ENCODE results near the gene WIPF3.

The WIPF3 gene

DNA sequence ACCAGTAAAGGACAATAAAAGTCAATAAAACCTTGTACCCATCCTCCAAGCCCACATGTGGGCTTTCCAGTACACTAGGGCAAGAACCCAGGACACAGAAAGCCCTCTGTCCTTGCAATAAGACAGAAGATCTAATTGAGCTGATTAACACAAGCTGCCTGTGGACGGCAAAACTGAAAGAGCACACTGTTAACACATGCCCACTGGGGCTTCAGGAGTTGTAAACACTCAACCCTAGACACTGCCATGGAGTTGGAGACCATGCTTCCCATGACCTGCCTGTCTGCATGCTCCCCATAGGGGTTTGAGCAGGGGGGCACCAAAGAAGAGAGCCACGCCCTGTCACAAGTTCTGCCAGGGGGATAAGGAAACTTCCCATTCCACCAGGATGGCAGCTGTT lies 22.6 kb upstream of the WIPF3 start:
- H3K23ac ChIP-seq (ENCODE audit: low read length): no peak overlapping the region
- H4K12ac ChIP-seq (ENCODE audit: low read depth, low read length): no peak overlapping the region
- no peaks in the 10 kb centered on the region for H3K79me2 ChIP-seq (ENCODE audit: control insufficient read depth, insufficient read depth, low read length, poor library complexity)
- no peaks in the 10 kb centered on the region for H3K27me3 ChIP-seq (ENCODE audit: insufficient read depth, low read length)
- no peak overlapping the region for H2BK12ac ChIP-seq (ENCODE audit: low read length)
- H3K4me2 ChIP-seq (ENCODE audit: low read length): no peak overlapping the region
- DNase-seq: no peak
- H4K8ac ChIP-seq (ENCODE audit: low read depth, low read length): no peak overlapping the region
- no peak overlapping the region for H3K4ac ChIP-seq (ENCODE audit: low read depth, low read length)
- H3K4me3 ChIP-seq (ENCODE audit: low read depth, low read length): no peak overlapping the region
- no peaks in the 10 kb centered on the region for H3K79me1 ChIP-seq (ENCODE audit: low read length)
- no peaks in the 10 kb centered on the region for H3K36me3 ChIP-seq (ENCODE audit: control insufficient read depth in 1 of 2, insufficient read depth in 2 of 2, low read length in 2 of 2)
- H2BK5ac ChIP-seq (ENCODE audit: low read depth, low read length, poor library complexity): no peak overlapping the region
- no peak overlapping the region for H2BK120ac ChIP-seq (ENCODE audit: insufficient read depth, low read length, poor library complexity)
- no peak overlapping the region for H3K18ac ChIP-seq (ENCODE audit: low read length)
- H3K9ac ChIP-seq (ENCODE audit: low read length): no peak overlapping the region
- no CpG with 5 or more reads among the region's 2 CpGs for WGBS (ENCODE audit: extremely low coverage, insufficient coverage, insufficient read length)
- H3K14ac ChIP-seq (ENCODE audit: low read length): no peak overlapping the region
- H2AFZ ChIP-seq (ENCODE audit: insufficient read depth, low read length, poor library complexity): no peak overlapping the region
- no peaks in the 10 kb centered on the region for H3K4me1 ChIP-seq (ENCODE audit: control insufficient read depth in 1 of 2, insufficient read depth in 2 of 2, low read length in 2 of 2)
- H2AK5ac ChIP-seq (ENCODE audit: low read length): no peak overlapping the region
- no peak overlapping the region for H4K91ac ChIP-seq (ENCODE audit: low read depth, low read length)
- H3K27ac ChIP-seq (ENCODE audit: low read depth, low read length): no peak overlapping the region
- H3K9me3 ChIP-seq (ENCODE audit: insufficient read depth, low read depth, low read length): no peaks in the 10 kb centered on the region

DNA sequence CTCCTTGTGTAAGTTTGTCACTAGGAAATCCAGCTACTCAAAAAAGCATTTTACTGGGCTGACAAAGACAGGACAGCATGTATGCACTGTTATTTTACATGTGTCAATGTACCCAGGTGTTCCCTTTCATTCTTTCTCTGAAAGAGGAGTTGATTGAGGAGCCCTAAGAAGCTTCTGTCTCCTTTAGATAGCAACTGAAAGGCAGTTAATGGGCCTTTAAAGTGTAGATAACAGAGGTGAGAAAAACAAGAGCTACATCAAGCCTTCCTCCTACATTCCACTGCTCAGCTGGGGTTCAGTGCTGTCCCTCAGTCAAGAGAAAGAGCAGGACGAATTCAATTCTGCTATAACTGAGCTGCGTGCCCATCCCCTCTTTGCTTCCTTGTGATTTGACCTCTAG lies 12.8 kb upstream of the WIPF3 start:
- Histone ChIP-seq H3K27me3 (ENCODE audit: insufficient read depth, low read length) (no peaks in the 10 kb centered on the region), H3K79me1 (ENCODE audit: low read length) (no peaks in the 10 kb centered on the region)
- no CpG with 5 or more reads among the region's 2 CpGs for WGBS (ENCODE audit: extremely low coverage, insufficient coverage, insufficient read length)

GRCh38 chr7:29794959-29795629 lies 11.2 kb upstream of the WIPF3 start:
- Histone ChIP-seq H3K9me3 (ENCODE audit: insufficient read depth, low read depth, low read length) (no peaks in the 10 kb centered on the region), H3K18ac (ENCODE audit: low read length) (no peak overlapping the region), H3K27ac (ENCODE audit: low read depth, low read length) (no peak overlapping the region), H2AFZ (ENCODE audit: insufficient read depth, low read length, poor library complexity) (no peak overlapping the region), H2BK5ac (ENCODE audit: low read depth, low read length, poor library complexity) (no peak overlapping the region), H3K79me1 (ENCODE audit: low read length) (no peaks in the 10 kb centered on the region), H3K79me2 (ENCODE audit: control insufficient read depth, insufficient read depth, low read length, poor library complexity) (no peaks in the 10 kb centered on the region), H3K23ac (ENCODE audit: low read length) (no peak overlapping the region), H3K9ac (ENCODE audit: low read length) (no peak overlapping the region), H3K36me3 (ENCODE audit: control insufficient read depth in 1 of 2, insufficient read depth in 2 of 2, low read length in 2 of 2) (no peaks in the 10 kb centered on the region), H2BK120ac (ENCODE audit: insufficient read depth, low read length, poor library complexity) (no peak overlapping the region), H3K14ac (ENCODE audit: low read length) (no peak overlapping the region), H3K4me1 (ENCODE audit: control insufficient read depth in 1 of 2, insufficient read depth in 2 of 2, low read length in 2 of 2) (no peaks in the 10 kb centered on the region), H3K4me2 (ENCODE audit: low read length) (no peak overlapping the region), H2BK12ac (ENCODE audit: low read length) (no peak overlapping the region), H3K4me3 (ENCODE audit: low read depth, low read length) (no peak overlapping the region), H4K8ac (ENCODE audit: low read depth, low read length) (no peak overlapping the region), H3K4ac (ENCODE audit: low read depth, low read length) (no peak overlapping the region), H3K27me3 (ENCODE audit: insufficient read depth, low read length) (no peaks in the 10 kb centered on the region), H4K91ac (ENCODE audit: low read depth, low read length) (no peak overlapping the region), H4K12ac (ENCODE audit: low read depth, low read length) (no peak overlapping the region), H2AK5ac (ENCODE audit: low read length) (no peak overlapping the region)
- DNase-seq: no peak
- WGBS (ENCODE audit: extremely low coverage, insufficient coverage, insufficient read length): no CpG with 5 or more reads among the region's 6 CpGs

More for the DNA sequence above, 12.8 kb upstream of the WIPF3 start:
- Histone ChIP-seq H2AFZ (ENCODE audit: insufficient read depth, low read length, poor library complexity) (no peak overlapping the region), H4K91ac (ENCODE audit: low read depth, low read length) (no peak overlapping the region), H2BK120ac (ENCODE audit: insufficient read depth, low read length, poor library complexity) (no peak overlapping the region), H3K36me3 (ENCODE audit: control insufficient read depth in 1 of 2, insufficient read depth in 2 of 2, low read length in 2 of 2) (no peaks in the 10 kb centered on the region), H3K4me2 (ENCODE audit: low read length) (no peak overlapping the region), H3K9ac (ENCODE audit: low read length) (no peak overlapping the region), H4K12ac (ENCODE audit: low read depth, low read length) (no peak overlapping the region), H2BK5ac (ENCODE audit: low read depth, low read length, poor library complexity) (no peak overlapping the region), H3K18ac (ENCODE audit: low read length) (no peak overlapping the region), H4K8ac (ENCODE audit: low read depth, low read length) (no peak overlapping the region), H3K4me3 (ENCODE audit: low read depth, low read length) (no peak overlapping the region), H3K4ac (ENCODE audit: low read depth, low read length) (no peak overlapping the region), H3K4me1 (ENCODE audit: control insufficient read depth in 1 of 2, insufficient read depth in 2 of 2, low read length in 2 of 2) (no peaks in the 10 kb centered on the region), H3K23ac (ENCODE audit: low read length) (no peak overlapping the region), H3K9me3 (ENCODE audit: insufficient read depth, low read depth, low read length) (no peaks in the 10 kb centered on the region), H2BK12ac (ENCODE audit: low read length) (no peak overlapping the region), H3K79me2 (ENCODE audit: control insufficient read depth, insufficient read depth, low read length, poor library complexity) (no peaks in the 10 kb centered on the region), H3K14ac (ENCODE audit: low read length) (no peak overlapping the region), H3K27ac (ENCODE audit: low read depth, low read length) (no peak overlapping the region), H2AK5ac (ENCODE audit: low read length) (no peak overlapping the region)
- no peak for DNase-seq

DNA sequence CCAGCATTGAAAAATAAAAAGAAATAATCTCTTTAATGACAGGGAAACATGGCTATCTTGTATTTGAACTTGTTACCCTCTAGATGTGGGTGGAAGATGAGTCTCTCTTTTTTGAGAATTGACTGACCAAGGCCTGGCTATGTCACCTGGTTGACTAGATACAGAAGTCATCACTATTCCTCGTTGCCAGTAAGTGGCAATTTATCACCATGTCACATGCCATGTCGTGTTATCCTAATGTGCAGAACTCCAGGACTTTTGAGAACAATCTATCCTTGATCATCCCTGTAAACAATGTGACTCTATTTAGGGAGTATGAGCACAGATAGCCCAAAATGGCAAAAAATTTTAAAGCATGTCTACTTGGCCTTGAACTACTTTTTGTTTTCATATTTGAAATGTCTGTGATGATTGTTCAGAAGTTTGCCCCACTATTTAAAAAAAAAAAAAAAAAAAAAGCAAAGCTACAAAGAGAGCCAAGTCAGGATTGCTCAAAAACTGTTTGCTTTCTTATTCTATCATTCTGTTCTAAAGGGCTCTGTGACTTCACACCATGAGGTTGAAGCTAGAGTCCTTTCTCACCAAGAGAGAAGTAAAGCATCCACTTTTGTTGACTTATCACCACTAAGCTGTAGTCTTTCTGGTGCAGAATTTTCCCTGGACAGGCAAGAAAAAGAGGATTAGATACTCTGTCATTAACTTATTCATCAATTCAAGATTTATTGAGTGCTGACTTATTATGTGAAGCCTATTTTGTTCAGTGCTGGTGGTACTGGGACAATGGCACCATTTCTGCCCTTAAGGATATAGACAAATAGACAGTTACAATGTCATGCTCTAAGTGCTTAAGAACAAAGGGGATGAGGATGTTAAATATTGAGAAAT lies 10.4 kb upstream of the WIPF3 start:
- Histone ChIP-seq H3K36me3 (ENCODE audit: control insufficient read depth in 1 of 2, insufficient read depth in 2 of 2, low read length in 2 of 2) (no peaks in the 10 kb centered on the region), H4K8ac (ENCODE audit: low read depth, low read length) (no peak overlapping the region), H2BK120ac (ENCODE audit: insufficient read depth, low read length, poor library complexity) (no peak overlapping the region), H3K4ac (ENCODE audit: low read depth, low read length) (no peak overlapping the region), H3K18ac (ENCODE audit: low read length) (no peak overlapping the region), H3K27me3 (ENCODE audit: insufficient read depth, low read length) (no peaks in the 10 kb centered on the region), H3K14ac (ENCODE audit: low read length) (no peak overlapping the region), H3K9me3 (ENCODE audit: insufficient read depth, low read depth, low read length) (no peaks in the 10 kb centered on the region), H3K27ac (ENCODE audit: low read depth, low read length) (no peak overlapping the region), H3K79me2 (ENCODE audit: control insufficient read depth, insufficient read depth, low read length, poor library complexity) (no peaks in the 10 kb centered on the region), H3K4me2 (ENCODE audit: low read length) (no peak overlapping the region), H2BK5ac (ENCODE audit: low read depth, low read length, poor library complexity) (no peak overlapping the region), H4K91ac (ENCODE audit: low read depth, low read length) (no peak overlapping the region), H2AK5ac (ENCODE audit: low read length) (no peak overlapping the region), H3K4me1 (ENCODE audit: control insufficient read depth in 1 of 2, insufficient read depth in 2 of 2, low read length in 2 of 2) (no peaks in the 10 kb centered on the region), H2AFZ (ENCODE audit: insufficient read depth, low read length, poor library complexity) (no peak overlapping the region), H2BK12ac (ENCODE audit: low read length) (no peak overlapping the region), H3K79me1 (ENCODE audit: low read length) (no peaks in the 10 kb centered on the region), H3K9ac (ENCODE audit: low read length) (no peak overlapping the region), H3K23ac (ENCODE audit: low read length) (no peak overlapping the region), H4K12ac (ENCODE audit: low read depth, low read length) (no peak overlapping the region), H3K4me3 (ENCODE audit: low read depth, low read length) (no peak overlapping the region)
- peak in 1 of 2 donors; percentile 18 for DNase-seq
- no CpG with 5 or more reads among the region's 2 CpGs for WGBS (ENCODE audit: extremely low coverage, insufficient coverage, insufficient read length)
